Type B pancreatic cell (in vitro differentiated cells): ENCODE results near the gene SHISA5. TPM values are rescaled to one million over a fixed set of nuclear protein-coding genes. Genes with fewer than 3 reads are reported as not detected.

Experiments
- DNase-seq: peaks from one replicate; pipeline ENCODE4 v3.0.0; 2021; ENCODE audit warnings: mixed read lengths; ENCODE audit not compliant: unreplicated experiment; ENCODE audit errors: extremely low spot score
- H3K27ac Mint-ChIP-seq: 2 replicates; pipeline ENCODE4 v1.8.0; 2021; ENCODE audit warnings: mild to moderate bottlenecking, mixed read lengths
- H3K27me3 Mint-ChIP-seq: 2 replicates; pipeline ENCODE4 v1.8.0; 2021; ENCODE audit warnings: mixed read lengths
- H3K36me3 Mint-ChIP-seq: 2 replicates; pipeline ENCODE4 v1.8.0; 2021; ENCODE audit warnings: mixed read lengths
- H3K4me1 Mint-ChIP-seq: one replicate; pipeline ENCODE4 v1.8.0; 2021; ENCODE audit warnings: mixed read lengths; ENCODE audit not compliant: unreplicated experiment
- H3K4me3 Mint-ChIP-seq: 2 replicates; pipeline ENCODE4 v1.8.0; 2021; ENCODE audit warnings: mild to moderate bottlenecking, mixed read lengths
- H3K9me3 Mint-ChIP-seq: 2 replicates; pipeline ENCODE4 v1.8.0; 2021; ENCODE audit warnings: mixed read lengths
- CTCF ChIP-seq: fragments of 200-600 bp; sonication (generic); conservative IDR thresholded peaks from 2 replicates; pipeline ENCODE4 v1.5.0; 2021; ENCODE audit warnings: antibody characterized with exemption, mild to moderate bottlenecking
- total RNA-seq: library from RNA; stranded (reverse); gene quantifications from 2 replicates; pipeline ENCODE4 v1.2.1, GENCODE V29; 2021; ENCODE audit warnings: low replicate concordance

Gene SHISA5
- total RNA-seq, 1 donor from 2014 or later, result 162 TPM

DNA sequence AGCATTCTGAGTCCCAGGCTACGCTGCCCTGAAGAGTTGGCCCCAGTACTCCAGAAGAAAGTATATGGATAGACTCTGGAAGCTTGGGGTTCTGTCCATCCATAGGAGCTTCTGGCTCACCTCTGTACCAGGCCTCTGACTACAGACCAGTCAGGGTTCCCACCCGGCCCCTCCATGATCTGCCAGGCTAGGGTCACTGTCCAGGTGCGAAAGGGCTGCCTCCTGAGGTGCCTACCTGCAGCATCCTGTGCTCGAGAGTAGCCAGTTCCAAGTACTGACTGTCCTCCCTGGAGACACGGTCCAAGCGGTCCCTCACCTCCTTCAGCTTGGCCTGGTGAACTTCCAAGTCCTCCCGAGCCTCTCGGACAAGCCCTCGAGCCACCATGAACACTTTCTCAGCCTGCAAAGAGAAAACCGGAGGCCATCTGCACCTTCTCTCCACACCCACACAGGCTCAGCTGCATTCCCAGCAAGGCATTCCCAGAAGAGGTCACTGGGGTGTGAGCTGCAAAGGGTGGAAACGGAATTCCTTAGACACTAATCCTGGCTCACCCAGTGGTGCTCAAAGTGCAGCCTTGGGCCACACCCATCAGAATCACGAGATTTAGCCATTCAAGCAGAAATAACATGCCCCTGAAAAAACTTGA lies 70.4 kb downstream of the SHISA5 start:
- Mint-ChIP-seq H3K4me3 (peak overlapping the region; percentile 80), H3K36me3 (peaks cover 12% of the 10 kb centered on the region), H3K4me1 (peaks cover 24% of the 10 kb centered on the region), H3K27ac (peak overlapping the region; percentile 99), H3K9me3 (no peaks in the 10 kb centered on the region), H3K27me3 (no peaks in the 10 kb centered on the region)
- TF ChIP-seq CTCF, result no peak
- no peak for DNase-seq

DNA sequence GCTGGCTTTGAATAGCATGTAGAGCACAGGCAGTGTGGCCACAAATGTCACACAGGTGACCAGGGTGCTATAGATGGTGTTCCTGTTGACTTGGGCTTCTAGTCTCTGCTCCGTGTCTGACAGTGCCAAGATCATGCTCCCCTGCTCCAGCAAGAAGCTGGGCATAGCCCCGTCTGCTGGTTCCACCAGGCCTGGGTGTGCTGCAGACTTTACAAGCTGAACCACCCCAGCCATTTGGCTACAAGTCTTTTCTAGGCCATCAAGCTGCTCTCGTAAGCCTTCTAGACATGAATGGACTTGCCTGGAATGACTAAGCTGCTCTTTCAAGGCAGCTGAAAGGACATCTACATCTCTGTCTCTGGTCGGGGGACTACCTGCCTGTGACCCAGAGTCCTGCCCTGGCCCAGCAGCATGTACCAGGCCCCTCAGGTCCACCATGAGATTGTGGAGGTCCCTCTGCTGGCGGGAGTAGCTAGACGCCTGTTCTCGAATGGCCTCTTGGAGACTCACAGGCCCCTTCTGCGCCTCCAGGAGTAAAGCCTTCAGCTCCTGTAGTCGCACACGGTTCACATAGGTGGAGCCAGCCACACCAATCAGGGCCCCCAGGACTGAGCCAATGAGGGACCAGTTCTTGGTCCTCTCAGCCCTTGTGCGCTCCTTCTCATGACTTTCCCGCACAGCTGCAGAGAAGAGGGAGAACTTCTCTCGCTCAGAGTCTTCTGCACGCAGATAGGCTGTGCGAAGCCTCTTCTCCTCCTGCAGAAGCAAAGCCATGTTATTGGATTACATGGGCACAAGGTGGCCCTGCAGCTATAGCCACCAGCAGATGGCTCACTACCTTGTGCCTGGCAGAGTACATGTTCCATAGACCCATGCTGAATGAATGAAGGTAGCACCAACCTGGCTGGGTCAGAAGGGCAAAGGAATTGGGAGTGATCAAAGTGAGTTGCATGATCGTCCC lies 71.3 kb downstream of the SHISA5 start:
- Mint-ChIP-seq H3K4me1 (peaks cover 29% of the 10 kb centered on the region), H3K27me3 (no peaks in the 10 kb centered on the region), H3K4me3 (peak overlapping the region; percentile 80), H3K36me3 (peaks cover 14% of the 10 kb centered on the region), H3K27ac (peak overlapping the region; percentile 99), H3K9me3 (no peaks in the 10 kb centered on the region)
- TF ChIP-seq CTCF, result peak; percentile 24
- DNase-seq, result no peak

DNA sequence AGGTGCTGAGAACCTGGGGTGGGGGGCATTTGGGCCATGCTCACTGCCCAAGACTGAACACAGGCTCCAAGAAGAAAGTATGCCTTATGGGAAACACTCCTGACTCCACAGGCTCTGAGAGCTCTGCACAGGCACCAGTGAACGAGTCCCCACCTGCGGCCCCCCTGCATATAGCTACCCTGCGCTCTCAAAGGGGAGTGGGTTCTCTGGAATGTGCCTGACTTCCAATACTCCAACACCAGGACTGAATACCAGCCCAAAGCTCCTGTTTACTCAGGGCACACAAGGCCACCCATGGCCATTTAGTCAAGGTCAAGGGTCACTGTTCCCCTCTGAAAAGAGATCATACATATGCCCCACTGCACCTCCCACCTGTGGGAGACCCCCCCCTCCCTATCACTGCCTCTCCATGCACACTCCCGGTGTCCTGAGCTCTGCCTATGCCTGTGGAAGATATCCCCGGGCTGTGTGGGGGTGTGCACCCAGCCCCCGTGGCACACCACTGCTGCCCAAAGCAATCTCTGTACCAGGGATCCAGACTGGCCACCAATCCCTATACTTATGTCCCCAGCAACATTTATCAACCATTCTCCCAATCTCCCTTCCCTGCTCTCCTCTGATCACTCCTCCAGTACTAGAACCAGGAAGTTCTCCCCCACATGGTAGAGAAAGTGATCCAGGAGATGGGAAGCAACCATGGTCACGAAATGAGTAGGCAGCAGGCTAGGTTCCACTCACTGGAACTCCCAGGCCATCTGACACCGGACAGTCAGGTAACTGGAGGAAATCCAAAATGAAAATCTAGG lies 72.5 kb downstream of the SHISA5 start:
- Mint-ChIP-seq H3K9me3 (no peaks in the 10 kb centered on the region), H3K27me3 (no peaks in the 10 kb centered on the region), H3K4me1 (peaks cover 40% of the 10 kb centered on the region), H3K27ac (peak overlapping the region; percentile 99), H3K36me3 (peaks cover 16% of the 10 kb centered on the region), H3K4me3 (peak overlapping the region; percentile 94)
- no peak for TF ChIP-seq CTCF
- no peak for DNase-seq

DNA sequence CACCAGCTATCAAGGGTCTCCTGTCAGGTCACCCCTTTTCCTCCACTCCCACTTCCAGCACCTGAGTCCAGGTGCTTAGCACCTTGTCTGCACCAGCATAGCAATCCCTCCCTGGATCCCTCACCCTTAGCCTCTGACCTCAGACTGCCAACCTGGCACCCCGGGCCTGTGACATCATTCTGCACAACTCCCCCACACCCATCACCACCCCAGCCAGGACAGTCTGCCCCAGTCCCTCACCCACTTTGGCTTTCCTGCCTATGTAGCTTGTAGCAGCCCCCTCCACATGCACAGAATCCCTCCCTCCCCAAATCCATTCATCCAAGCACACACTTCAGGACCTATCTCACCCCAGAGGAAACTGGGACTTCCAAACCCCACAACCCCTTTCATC lies 73.3 kb downstream of the SHISA5 start:
- no peak for TF ChIP-seq CTCF
- no peaks in the 10 kb centered on the region for H3K9me3 Mint-ChIP-seq
- H3K36me3 Mint-ChIP-seq, result peaks cover 19% of the 10 kb centered on the region
- no peak for DNase-seq
- peak overlapping the region; percentile 94 for H3K4me3 Mint-ChIP-seq
- peaks cover 44% of the 10 kb centered on the region for H3K4me1 Mint-ChIP-seq
- H3K27ac Mint-ChIP-seq, result peak overlapping the region; percentile 99
- H3K27me3 Mint-ChIP-seq, result no peaks in the 10 kb centered on the region

DNA sequence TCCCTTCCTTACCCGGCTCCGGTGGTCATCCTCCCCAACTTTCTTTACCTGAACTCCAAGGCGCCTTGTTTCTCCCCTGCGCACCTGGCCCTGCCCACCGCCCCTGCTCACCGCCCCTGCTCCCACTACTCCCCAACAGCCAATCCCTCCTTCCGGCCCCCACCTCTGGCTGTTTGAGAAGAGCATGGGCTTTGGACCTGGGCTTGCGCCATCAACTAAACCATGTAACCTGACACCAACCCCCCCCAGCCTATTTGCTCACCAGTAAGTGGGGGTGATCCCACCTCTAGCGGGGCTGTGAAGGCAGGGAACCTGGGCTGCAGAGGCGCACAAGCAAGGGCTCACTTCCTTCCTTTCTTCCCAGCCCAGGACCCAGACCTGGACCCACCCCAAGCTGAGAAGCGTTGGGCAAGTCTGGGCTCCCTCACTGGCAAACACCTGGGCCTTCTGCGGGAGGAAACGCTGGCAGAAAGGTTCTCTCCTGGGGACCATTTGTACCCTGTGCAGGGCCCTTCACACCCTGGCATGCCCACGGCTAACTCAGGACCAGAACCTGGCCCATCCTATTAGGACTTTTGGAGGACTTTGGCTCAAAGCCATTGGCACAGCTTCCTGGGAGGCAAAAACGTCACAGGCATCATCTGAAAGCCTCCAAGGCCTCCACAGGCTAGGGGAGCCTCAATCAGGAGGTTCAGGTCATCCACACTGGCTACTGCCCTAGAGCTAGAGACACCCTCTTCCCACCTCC lies 73.8 kb downstream of the SHISA5 start, which contains the start of gene PLXNB1:
TSS of gene PLXNB1 (minus strand) at position 127 of the 748 bp plus-strand sequence. CDS start 5,475 bp downstream, outside the sequence.
- peaks cover 21% of the 10 kb centered on the region for H3K36me3 Mint-ChIP-seq
- peak within 1 kb of the TSS; percentile 94 for H3K4me3 Mint-ChIP-seq
- H3K4me1 Mint-ChIP-seq, result peaks cover 47% of the 10 kb centered on the region
- DNase-seq, result no peak
- H3K9me3 Mint-ChIP-seq, result no peaks in the 10 kb centered on the region
- no peak for TF ChIP-seq CTCF
- no peaks in the 10 kb centered on the region for H3K27me3 Mint-ChIP-seq
- peak within 1 kb of the TSS; percentile 99 for H3K27ac Mint-ChIP-seq
